ENCODE results near the gene ABHD18. TPM values are rescaled to one million over a fixed set of nuclear protein-coding genes. Genes with fewer than 3 reads are reported as not detected.

Gene ABHD18
- total RNA-seq, 2 donors from 2014 or later, result 7.4 to 17.0 TPM

GRCh38 chr4:127978930-127979329 is 13.7 kb downstream of the ABHD18 start:
- no peaks in the 10 kb centered on the region for H3K9me3 ChIP-seq
- H3K27me3 ChIP-seq (replicated peaks; ENCODE audit: insufficient read depth), result no peaks in the 10 kb centered on the region
- no peaks in the 10 kb centered on the region for H3K36me3 ChIP-seq
- no peak for TF ChIP-seq CTCF (IDR thresholded peaks at IDR 0.05)
- H3K4me1 ChIP-seq (ENCODE audit: control insufficient read depth in 1 of 2, low read depth in 2 of 2), result no peaks in the 10 kb centered on the region
- no peak overlapping the region for H3K4me3 ChIP-seq
- ATAC-seq (ENCODE audit: insufficient number of reproducible peaks, low FRiP score, low read depth) (no peak), DNase-seq (ENCODE audit: low spot score) (no peak)
- H3K27ac ChIP-seq, result no peak overlapping the region

- Histone ChIP-seq H3K27me3 (replicated peaks; ENCODE audit: insufficient read depth) (no peaks in the 10 kb centered on the region), H3K27ac (no peak overlapping the region), H3K4me1 (ENCODE audit: control insufficient read depth in 1 of 2, low read depth in 2 of 2) (no peaks in the 10 kb centered on the region), H3K36me3 (peaks cover 2% of the 10 kb centered on the region), H3K9me3 (no peaks in the 10 kb centered on the region), H3K4me3 (no peak overlapping the region)
- no peak for ATAC-seq (ENCODE audit: insufficient number of reproducible peaks, low FRiP score, low read depth)
- no peak for DNase-seq (ENCODE audit: low spot score)
- TF ChIP-seq CTCF (IDR thresholded peaks at IDR 0.05), result no peak
These were observed 17.2 kb downstream of the ABHD18 start for GRCh38 chr4:127982445-127982844.

- H3K27ac ChIP-seq, result no peak overlapping the region
- TF ChIP-seq CTCF (IDR thresholded peaks at IDR 0.05), result no peak
- peaks cover 7% of the 10 kb centered on the region for H3K36me3 ChIP-seq
- DNase-seq (ENCODE audit: low spot score), result no peak
- H3K9me3 ChIP-seq, result no peaks in the 10 kb centered on the region
- no peak for ATAC-seq (ENCODE audit: insufficient number of reproducible peaks, low FRiP score, low read depth)
- no peak overlapping the region for H3K4me3 ChIP-seq
- H3K4me1 ChIP-seq (ENCODE audit: control insufficient read depth in 1 of 2, low read depth in 2 of 2), result no peaks in the 10 kb centered on the region
- no peaks in the 10 kb centered on the region for H3K27me3 ChIP-seq (replicated peaks; ENCODE audit: insufficient read depth)
These were observed 20.8 kb downstream of the ABHD18 start for GRCh38 chr4:127985989-127986388.

GRCh38 chr4:127988638-127989037 is 23.4 kb downstream of the ABHD18 start:
- DNase-seq (ENCODE audit: low spot score) (no peak), ATAC-seq (ENCODE audit: insufficient number of reproducible peaks, low FRiP score, low read depth) (no peak)
- TF ChIP-seq CTCF (IDR thresholded peaks at IDR 0.05), result no peak
- Histone ChIP-seq H3K36me3 (peaks cover 7% of the 10 kb centered on the region), H3K9me3 (no peaks in the 10 kb centered on the region), H3K4me1 (ENCODE audit: control insufficient read depth in 1 of 2, low read depth in 2 of 2) (no peaks in the 10 kb centered on the region), H3K27me3 (replicated peaks; ENCODE audit: insufficient read depth) (no peaks in the 10 kb centered on the region), H3K4me3 (no peak overlapping the region), H3K27ac (no peak overlapping the region)

- H3K27ac ChIP-seq, result no peak overlapping the region
- peaks cover 7% of the 10 kb centered on the region for H3K9me3 ChIP-seq
- H3K4me1 ChIP-seq (ENCODE audit: control insufficient read depth in 1 of 2, low read depth in 2 of 2), result no peaks in the 10 kb centered on the region
- H3K4me3 ChIP-seq, result no peak overlapping the region
- H3K27me3 ChIP-seq (replicated peaks; ENCODE audit: insufficient read depth), result no peaks in the 10 kb centered on the region
- no peak for TF ChIP-seq CTCF (IDR thresholded peaks at IDR 0.05)
- peaks cover 6% of the 10 kb centered on the region for H3K36me3 ChIP-seq
- ATAC-seq (ENCODE audit: insufficient number of reproducible peaks, low FRiP score, low read depth) (no peak), DNase-seq (ENCODE audit: low spot score) (no peak)
These were observed 27.9 kb downstream of the ABHD18 start for GRCh38 chr4:127993151-127993550.
